Measurements from ENCODE around the gene CALR3.
"Not testable (repeated sequence)": the region's sequence is repeated elsewhere in the genome, so short reads cannot be mapped to it uniquely, and the experiment has no call there.

The CALR3 gene

GRCh38 chr19:16495982-16496612, at the start of gene CALR3, which contains the start of gene C19orf44:
CALR3 (minus strand) TSS chr19:16496167; CDS start chr19:16496129, 38 bp downstream.
C19orf44 (plus strand) TSS chr19:16496394; CDS start chr19:16500793, 4,399 bp downstream.
- DNase-seq (ENCODE audit: low spot score) = peak; percentile 99

- DNase-seq (ENCODE audit: low spot score) = no peak
Measured at GRCh38 chr19:16544473-16545231, 48.7 kb upstream of the CALR3 start.

- DNase-seq (ENCODE audit: low spot score) = not testable (repeated sequence)
Measured at GRCh38 chr19:16543734-16544133, 47.8 kb upstream of the CALR3 start.

- DNase-seq (ENCODE audit: low spot score) = peak; percentile 29
Measured at GRCh38 chr19:16542910-16543472, 47.0 kb upstream of the CALR3 start.

GRCh38 chr19:16542045-16542909, 46.3 kb upstream of the CALR3 start, which contains the start of gene CHERP:
CHERP (minus strand) TSS chr19:16542437; CDS start chr19:16542378, 59 bp downstream.
- peak; percentile 94 for DNase-seq (ENCODE audit: low spot score)

GRCh38 chr19:16541526-16542044, 45.6 kb upstream of the CALR3 start:
- DNase-seq (ENCODE audit: low spot score) = no peak

- DNase-seq (ENCODE audit: low spot score) = no peak
Measured at GRCh38 chr19:16540948-16541347, 45.0 kb upstream of the CALR3 start.

GRCh38 chr19:16537111-16537510, 41.1 kb upstream of the CALR3 start:
- no peak for DNase-seq (ENCODE audit: low spot score)

GRCh38 chr19:16536130-16536529, 40.2 kb upstream of the CALR3 start:
- DNase-seq (ENCODE audit: low spot score) = no peak

- DNase-seq (ENCODE audit: low spot score) = no peak
Measured at GRCh38 chr19:16535381-16535780, 39.4 kb upstream of the CALR3 start.

GRCh38 chr19:16532440-16533234, 36.7 kb upstream of the CALR3 start:
- no peak for DNase-seq (ENCODE audit: low spot score)

GRCh38 chr19:16531380-16531669, 35.4 kb upstream of the CALR3 start:
- DNase-seq (ENCODE audit: low spot score) = no peak

GRCh38 chr19:16530540-16531379, 34.8 kb upstream of the CALR3 start:
- DNase-seq (ENCODE audit: low spot score) = no peak

- no peak for DNase-seq (ENCODE audit: low spot score)
Measured at GRCh38 chr19:16529466-16530144, 33.6 kb upstream of the CALR3 start.

- peak; percentile 46 for DNase-seq (ENCODE audit: low spot score)
Measured at GRCh38 chr19:16527971-16528521, 32.1 kb upstream of the CALR3 start.

- DNase-seq (ENCODE audit: low spot score) = no peak
Measured at GRCh38 chr19:16527334-16527935, 31.5 kb upstream of the CALR3 start.

- DNase-seq (ENCODE audit: low spot score) = no peak
Measured at GRCh38 chr19:16525751-16526481, 29.9 kb upstream of the CALR3 start.
